Inferior parietal cortex (tissue), 1 donor: Measurements from ENCODE around the gene POLA1.
"Not testable (repeated sequence)": the region's sequence is repeated elsewhere in the genome, so short reads cannot be mapped to it uniquely, and the experiment has no call there.

Experiments
- DNase-seq: peaks from one replicate; pipeline ENCODE4 v3.0.0-alpha.2; 2016; ENCODE audit errors: extremely low spot score

The POLA1 gene

DNA sequence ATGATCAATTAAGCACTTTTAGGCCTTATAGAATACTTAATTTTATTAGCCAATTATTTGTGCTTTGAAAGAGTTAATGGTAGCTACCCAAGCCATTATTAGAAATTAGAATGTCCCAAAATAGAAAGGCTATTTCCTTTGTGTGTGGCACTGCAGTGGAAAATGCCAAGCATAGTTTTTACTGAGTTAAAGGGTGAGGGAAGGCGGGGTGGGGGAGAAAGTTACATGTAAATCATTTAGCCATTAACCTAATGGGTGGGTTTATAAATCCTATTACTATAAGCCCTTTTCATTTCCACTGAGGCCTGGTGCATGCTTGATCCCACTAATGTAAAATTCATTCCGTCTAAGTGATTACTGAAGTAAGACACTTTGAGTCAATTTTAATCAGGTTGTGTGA, 105.8 kb downstream of the POLA1 start:
- DNase-seq, result no peak

DNA sequence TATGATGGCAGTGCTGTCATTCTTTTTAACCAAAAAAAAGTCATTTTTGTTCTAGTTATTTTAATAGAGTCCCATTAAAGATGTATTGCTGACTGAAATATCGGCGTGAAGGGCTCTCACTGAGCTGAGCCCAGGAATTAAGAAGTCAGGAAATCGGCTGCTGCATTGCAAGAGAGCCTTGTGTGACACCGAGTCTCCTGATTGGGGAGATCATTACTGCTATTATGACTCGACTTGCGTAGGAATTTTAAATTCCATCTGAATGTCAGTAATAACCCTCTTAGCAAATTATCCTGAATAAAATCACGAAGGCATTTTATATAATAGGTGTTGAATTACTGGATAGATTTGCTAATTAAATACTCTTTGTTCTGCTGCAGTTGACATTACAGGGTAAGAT, 111.5 kb downstream of the POLA1 start:
- DNase-seq, result no peak

DNA sequence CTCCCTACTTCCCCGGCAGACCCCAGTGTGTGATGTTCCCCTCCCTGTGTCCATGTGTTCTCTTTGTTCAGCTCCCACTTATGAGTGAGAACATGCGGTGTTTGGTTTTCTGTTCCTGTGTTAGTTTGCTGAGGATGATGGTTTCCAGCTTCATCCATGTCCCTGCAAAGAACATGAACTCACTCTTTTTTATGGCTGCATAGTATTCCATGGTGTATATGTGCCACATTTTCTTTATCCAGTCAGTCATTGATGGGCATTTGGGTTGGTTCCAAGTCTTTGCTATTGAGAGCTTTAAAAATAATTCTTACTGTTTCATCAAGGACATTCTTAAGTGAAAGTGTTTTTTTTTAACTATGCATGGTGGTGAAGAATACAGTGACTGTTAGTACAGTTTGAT, 126.1 kb downstream of the POLA1 start:
- DNase-seq, result not testable (repeated sequence)

DNA sequence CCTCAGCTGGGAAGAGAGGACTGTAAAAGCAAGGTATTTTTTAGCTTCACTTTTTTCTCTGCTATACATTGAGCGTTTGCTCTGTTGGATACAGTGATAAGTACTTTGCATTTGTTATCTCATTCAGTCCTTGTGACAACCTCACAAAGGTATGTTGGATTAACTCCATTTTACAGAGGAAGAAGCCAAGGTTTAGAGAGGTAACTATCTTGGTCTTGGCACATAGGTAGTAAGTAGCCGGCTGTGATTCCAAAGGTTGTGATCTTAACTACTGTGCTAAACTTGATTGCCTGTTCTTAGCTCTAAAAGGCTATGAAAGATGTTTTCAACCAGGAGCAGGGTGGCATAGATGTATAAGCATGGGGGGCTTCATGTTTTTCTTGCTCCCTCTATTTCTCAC, 134.4 kb downstream of the POLA1 start:
- no peak for DNase-seq

DNA sequence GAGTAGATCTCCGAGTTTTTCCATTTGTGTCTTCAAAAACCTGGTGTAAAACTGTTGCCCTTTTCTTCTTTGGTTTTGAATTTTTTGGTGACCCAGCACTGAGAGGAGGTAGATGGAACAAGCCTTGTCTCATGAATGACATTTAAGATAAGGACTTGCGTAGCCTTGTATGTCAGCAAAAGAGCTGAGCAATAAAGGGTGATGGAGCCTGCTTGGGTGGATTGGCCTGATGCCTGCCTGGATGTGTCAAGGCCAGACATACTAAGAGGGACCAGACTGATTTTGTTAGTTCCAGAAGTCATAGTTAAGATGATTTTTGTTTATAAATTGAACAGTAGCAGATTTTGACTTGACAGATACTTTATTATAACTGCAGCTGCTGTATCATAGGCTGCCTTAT, 134.9 kb downstream of the POLA1 start:
- DNase-seq, result no peak

DNA sequence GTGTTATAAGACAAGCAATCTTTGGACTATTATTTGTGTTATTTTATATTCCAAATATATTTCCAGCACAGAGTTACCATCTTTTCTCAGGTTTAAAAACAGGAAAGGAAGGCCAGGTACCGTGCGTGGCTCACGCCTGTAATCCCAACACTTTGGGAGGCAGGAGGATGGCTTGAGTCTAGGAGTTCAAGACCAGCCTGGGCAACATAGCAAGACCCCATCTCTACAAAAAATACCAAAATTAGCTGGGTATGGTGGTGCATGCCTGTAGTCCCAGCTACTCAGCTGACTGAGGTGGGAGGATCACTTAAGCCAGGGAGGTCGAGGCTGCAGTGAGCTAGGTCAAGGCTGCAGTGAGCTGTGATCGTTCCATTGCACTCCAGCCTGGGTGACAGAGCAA, 140.0 kb downstream of the POLA1 start:
- DNase-seq, result no peak

DNA sequence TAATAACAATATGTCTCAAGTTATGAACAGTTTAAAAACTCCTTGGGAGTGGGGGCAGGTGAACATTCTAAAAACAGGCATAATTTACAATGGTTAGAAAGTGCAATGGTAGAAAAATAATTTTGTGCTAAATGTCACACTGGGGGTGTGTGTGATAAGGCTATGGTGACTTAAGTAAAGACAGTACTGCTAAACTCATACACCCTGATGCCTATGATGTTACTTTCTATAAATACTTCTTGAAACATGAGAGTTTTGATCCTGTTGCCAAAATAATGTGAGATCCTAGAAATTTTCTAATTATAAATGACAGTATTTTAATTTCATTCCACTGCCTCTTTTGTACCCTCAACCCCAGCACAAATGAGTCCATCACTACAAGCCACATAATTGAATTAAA, 144.2 kb downstream of the POLA1 start:
- DNase-seq, result no peak

DNA sequence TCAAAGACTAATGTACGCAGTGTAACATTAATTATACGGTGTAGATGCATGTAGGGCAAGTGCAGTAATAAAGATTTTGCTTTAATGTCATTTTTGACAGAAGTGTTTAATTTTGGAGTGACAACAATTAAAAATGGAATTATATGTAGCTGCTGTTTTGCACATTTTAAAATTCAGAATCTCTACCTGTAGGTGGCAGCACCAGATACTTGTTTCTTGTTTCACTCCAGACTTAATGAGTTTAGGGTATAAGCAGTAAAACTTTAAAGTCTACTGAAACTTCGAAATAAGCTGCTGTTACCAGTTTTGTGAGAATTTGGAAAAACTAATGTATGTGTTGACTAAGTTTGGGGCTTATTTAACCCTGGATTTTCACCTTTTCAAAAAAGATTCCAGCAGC, 144.9 kb downstream of the POLA1 start:
- peak; percentile 68 for DNase-seq

DNA sequence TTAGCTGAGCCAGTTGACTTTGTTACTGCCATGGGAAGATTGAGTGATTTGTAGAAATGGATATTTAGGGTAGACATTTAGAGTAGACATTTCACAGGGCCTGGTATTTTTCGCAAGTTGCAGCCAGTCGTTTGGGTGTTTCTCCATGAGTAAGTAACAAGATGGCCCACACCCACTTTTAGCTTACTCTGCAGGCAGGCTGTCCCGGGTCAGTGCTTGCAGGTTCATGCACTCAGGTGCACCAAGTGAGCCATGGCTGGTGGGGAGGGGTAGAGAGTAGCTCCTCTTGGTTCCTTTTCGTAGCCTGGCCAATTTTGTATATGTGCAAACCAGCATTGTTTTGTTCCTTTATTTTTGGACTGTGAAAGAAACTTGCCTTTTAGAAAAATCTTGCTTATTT, 145.6 kb downstream of the POLA1 start:
- DNase-seq, result no peak

DNA sequence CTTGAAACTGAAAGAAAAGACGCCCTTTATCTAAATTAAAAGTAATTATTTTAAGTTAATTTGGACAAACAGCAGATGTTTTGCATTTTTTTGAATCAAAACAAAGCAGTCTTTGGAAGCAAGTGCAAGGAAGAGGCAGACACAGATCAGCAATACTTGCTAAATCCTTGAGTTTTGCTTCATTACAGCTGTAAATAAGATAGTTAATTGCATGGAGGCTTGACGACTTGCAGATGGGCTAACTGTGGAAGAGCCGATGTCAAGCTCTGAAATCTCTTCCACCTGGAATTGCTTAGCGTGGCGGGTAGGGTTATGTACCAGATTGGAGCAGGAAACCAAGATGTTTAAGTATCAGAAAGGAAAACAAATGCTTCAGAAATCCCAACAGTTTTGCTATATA, 148.8 kb downstream of the POLA1 start:
- DNase-seq, result no peak

DNA sequence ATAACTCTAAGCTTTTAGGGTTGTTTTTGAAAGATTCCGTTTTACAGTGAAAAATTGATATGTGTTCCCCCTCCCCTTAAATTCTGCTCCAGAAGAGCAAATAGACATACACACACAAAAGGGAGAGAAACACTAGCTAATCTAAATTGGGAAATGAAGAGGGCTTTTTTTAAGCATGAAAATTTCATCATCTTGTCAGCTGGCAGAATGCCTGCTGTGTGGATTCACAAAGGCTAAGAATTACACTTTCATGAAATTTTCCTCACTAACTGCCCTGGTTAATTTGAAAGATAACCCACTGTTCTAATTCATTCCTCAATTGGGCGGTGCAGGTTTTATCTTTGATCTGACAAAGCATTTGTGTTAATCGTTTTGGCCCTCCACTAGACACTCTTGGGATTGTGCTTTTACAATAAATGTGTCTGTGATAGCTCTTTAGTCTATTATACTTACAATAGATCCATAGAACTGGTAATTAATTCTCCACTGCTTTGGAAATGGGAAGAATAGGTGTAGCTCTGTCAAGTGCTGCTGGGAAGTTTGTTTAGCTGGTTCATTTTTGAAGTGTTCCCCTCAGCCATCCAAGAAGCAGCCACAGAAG, 152.9 kb downstream of the POLA1 start:
- peak; percentile 6 for DNase-seq

DNA sequence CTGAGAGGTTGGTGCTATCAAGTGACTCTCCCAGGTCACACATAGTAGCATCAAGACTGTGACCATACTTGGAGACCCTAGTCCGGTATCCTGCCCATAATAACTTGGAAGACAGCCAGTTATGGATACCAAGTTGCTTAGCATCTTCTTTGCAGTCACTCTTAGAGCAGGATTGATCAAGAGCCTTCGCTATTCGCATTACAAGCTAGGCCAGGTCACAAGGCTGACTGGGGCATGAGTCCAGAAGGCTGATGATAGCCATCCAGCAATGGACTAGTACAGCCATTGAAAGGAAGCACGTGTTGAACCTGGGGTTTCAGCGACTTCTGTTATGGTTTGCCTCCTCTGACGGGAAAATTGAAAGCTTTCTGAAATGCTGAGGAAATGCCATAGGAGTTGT, 157.6 kb downstream of the POLA1 start:
- no peak for DNase-seq

DNA sequence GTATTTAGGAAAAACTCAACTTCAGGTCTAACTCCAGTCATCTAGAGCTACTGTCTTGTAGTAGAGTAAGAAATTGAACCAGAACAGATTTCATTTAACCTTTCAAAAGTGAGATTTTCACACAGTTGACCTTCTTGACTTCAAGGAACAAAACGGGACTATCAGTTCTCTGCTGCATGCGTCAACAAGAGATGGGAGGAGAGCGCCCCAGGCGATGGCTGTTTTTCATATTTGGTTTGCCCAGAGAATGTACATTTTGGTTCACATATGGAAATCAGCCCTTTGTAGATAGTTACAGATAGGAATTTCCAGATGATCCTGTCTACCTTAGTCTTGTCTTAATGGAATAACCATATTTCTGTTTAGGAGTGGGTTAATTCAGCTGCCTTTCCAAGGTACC, 158.1 kb downstream of the POLA1 start:
- no peak for DNase-seq

DNA sequence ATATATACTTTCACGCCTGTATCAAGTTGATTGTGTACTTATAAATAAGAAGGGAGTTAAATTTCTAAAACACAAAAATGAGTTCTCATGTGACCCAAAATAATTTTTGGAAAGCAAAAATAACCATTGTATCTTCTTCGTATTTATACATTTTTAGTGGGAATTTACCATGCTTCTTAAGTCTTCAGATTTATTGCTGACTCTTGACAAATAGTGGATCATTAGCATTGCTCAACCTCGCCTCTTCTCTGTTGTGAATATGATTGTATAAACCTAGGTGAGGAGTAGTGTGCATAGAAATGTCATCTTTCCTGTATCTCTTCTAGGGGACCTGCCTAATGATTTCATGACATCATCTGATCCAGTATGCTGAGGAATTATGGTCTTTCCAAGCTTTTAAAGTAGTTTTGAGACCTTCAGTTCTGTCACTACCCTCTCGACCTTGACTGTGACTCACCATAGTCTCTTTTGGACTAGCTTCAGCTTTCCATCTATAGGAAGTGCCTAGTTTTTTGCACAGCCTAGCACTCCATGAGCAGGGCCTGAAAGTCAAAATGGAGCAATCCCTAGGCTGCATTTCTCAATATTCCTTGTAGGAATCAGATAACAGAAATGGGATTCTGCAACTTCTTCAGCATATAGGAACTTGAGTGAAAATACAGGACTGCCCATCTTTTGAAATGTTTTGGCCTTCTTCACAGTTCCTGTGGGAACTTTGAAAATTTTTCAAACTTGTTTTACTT, 164.5 kb downstream of the POLA1 start:
- no peak for DNase-seq

DNA sequence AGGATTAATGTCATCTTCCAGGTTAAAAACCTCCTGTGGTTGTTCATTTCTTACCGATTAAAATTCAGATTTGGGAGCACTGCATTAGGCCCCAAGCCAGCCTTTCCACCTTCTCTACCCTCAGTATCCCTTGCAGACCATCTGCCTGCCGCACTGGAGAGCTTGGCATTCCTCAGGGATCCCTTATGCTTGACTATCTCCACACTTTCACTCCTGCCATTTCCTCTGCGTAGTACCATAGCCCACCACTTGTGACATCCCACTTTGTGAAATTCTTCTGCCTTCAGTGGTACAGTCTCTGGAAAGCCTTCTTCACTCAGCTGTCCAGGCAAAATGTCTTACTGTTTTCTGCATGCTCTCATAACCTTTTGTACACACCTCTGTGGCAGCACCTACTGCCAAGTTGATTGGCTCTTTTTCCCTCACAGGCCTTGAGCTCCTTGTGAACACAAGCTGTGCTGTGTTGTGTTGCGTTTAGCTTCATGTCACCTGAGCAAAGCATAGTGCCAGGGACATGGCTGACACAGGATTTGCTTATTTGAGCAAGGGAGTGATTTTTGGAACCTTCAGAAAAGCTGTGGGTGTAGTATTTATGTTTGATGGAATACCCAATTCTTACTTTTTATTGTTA, 165.6 kb downstream of the POLA1 start:
- no peak for DNase-seq

DNA sequence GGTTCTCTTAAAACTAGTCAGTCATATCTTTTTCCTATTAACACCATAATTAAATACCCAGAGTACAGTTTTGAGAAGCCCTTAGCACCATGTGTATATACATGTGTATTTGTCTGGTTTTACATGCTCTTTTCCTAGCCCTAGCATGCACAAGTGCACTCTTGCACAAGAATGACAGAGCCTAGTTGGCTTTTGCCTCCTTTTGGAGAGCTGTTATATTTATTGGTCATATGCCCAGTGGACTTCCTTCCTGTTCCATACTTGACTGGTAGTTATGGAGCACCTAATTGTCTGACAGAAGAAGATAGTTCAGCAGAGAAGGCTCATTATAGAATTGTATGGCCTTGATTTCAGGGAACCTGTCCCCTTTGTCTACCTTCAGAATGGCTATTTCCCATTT, 166.4 kb downstream of the POLA1 start:
- no peak for DNase-seq

DNA sequence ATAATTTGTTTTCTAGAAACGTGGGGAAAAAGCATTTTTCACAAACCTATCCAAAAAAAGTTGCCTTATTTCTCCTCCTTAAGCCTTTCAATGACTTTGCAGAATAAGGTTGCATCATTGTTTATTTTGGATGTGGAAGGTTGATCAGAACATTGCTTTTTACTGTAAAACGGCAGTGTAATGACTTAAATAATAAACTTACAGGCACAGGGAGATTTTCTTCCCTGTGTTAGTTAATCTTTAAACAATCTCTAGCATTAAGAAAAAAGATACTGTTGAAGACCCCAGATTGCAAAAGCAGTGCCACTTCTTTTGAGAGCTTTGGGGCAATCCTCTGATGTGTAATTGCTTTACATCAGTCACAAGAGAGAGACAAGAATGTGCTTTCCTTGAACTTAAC, 168.6 kb downstream of the POLA1 start:
- DNase-seq, result no peak

DNA sequence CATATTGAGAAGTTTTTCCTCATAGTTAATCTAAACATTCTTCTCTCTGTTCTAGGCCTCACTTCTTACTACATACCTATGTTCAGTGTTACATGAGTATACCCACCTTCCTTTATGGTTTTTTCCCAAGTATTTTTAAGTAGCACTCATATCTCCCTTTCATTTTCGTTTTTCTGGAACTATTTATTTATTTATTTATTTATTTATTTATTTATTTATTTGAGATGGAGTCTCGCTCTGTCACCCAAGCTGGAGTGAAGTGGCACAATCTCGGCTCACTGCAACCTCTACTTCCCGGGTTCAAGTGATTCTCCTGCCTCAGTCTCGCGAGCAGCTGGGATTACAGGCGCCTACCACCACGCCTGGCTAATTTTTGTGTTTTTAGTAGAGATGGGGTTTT, 170.1 kb downstream of the POLA1 start:
- DNase-seq, result not testable (repeated sequence)

DNA sequence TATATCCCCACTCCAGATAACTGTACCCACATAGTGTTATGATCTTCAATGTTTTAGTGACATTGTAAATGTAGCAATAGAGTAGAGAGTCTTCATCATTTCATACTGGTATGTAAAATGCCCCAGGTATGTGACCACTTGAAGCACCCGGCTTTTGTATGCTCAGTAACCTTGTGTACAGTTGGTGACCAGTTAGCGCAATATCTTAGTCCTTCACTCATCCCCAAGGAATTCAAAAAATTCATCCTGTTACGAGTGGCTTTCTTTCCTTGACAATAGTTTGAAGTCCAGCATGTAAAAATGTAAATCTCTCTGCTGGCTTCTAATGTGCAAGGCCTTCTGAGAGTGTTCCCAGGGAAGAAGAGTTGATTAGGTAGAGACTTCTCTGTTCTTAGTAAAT, 176.4 kb downstream of the POLA1 start:
- DNase-seq, result no peak

DNA sequence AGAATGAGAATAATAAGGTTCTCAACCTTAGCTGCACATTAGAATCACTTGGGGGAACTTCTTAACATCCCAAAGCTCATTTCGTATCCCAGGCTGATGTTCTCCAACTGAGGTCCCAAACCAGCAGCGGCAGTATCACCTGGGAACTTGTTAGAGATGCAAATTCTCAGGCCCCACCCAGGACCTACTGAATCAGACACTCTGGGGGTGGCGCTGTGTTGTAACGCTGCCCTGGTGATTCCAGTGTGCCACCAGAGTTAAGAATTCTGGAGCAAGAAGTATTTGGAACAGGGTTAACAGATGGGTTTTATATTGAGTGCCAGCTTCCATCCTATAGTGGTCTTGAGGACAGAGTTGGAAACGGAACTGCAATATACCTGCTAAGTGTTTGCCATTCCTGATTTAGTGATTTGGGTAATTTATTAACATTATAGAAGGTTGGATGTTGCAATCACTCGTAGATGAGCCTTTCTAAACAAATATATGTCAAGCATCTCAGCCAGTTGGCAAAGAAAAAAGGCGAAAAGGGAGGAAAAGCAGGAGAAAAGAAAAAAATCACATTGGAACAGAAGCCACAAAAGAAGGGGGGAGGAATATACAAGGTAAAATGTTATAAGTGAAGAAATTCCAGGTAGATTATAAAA, 181.0 kb downstream of the POLA1 start:
- DNase-seq, result no peak

DNA sequence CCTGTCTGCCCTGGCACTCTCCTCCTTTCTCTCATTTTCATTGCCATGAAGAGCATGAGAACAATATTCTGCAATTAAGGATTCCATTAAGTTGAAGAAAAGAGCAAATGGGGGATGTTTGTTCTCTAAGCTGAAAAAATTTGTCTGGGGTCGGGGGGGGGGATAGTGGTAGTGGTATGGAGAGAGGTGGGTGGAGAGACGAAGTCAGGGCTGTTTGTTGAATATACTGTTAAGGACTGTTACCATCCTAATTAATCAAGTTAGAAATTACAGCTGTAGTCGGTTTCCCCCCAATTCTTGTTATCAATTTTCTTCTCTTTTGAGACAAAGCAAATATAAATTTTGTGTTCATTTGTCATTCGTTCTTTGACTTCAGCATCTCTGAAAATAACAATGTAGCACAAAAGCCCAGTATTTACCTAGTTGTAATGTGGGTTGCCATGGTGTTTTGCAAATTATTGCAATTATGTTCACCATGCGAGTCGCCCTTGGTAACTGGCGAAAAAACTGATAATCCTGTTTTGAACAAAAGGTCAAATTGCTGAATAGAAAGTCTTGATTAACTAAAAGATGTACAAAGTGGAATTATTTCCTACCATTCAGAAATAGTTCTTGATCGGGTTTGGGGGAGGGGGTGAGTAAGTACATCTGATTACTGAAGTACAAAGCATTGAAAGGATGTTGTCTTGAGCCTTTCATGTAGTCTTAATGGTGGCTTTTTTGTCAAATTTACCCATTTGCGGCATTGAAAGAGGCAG, 183.0 kb downstream of the POLA1 start:
- no peak for DNase-seq

DNA sequence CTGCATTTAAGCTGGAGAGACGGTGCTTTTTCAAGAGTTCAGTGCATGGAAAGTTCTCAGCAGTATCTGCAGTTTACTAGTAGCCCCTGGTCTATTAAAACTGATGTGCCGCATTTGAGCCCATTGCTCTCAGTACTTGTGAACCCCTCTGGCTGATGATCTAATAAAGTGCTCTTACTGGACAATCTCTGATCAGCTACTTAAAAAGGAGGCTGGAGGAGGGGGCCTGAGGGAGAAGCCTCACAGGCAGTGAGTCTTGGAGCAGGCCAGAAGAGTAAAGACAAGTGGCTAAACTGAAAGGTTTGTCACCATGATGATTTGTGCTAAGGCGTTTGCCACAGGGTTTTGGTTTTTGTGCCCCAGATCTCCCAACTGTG, 183.6 kb downstream of the POLA1 start:
- no peak for DNase-seq
